ENCODE measurements around the gene DSPP. TPM values are rescaled to one million over a fixed set of nuclear protein-coding genes. Genes with fewer than 3 reads are reported as not detected.

Gene DSPP
- total RNA-seq, 2 experiments from 2014 or later: not detected

DNA sequence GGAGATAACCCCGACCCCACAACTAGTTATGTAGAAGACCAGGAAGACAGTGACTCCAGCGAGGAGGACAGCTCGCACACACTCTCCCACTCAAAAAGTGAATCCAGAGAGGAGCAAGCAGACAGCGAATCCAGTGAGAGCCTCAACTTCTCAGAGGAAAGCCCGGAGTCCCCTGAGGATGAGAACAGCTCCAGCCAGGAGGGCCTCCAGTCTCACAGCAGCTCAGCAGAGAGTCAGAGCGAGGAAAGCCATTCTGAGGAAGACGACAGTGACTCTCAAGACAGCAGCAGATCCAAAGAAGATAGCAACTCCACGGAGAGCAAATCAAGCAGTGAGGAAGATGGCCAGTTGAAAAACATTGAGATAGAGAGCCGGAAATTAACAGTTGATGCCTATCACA lies 54.5 kb downstream of the DSPP start:
- no TSS peak for BruUV-seq (replicated peaks)
- Histone ChIP-seq H3K4me1 (ENCODE audit: insufficient read depth, low read length, poor library complexity, severe bottlenecking) (no peaks in the 10 kb centered on the region), H3K4me2 (ENCODE audit: low read length) (no peak overlapping the region), H4K20me1 (ENCODE audit: insufficient read depth, low read length) (no peaks in the 10 kb centered on the region), H3K27ac (ENCODE audit: low read depth, low read length, poor library complexity, severe bottlenecking) (no peak overlapping the region), H3K36me3 (ENCODE audit: insufficient read depth, low read length) (no peaks in the 10 kb centered on the region), H2AFZ (ENCODE audit: low read length) (no peak overlapping the region), H3K4me3 (ENCODE audit: low read depth, low read length, poor library complexity, severe bottlenecking) (no peak overlapping the region), H3K9me3 (ENCODE audit: low read length) (no peaks in the 10 kb centered on the region), H3K9me2 (ENCODE audit: insufficient read depth, low read length) (no peaks in the 10 kb centered on the region), H3K79me2 (ENCODE audit: insufficient read depth, low read depth, low read length) (no peaks in the 10 kb centered on the region)
- POLR2A ChIA-PET: no interaction called here
- intact Hi-C loops (cut with micrococcal nuclease; ENCODE audit: unreplicated experiment): no loop called here
- CTCF ChIA-PET (ENCODE audit: unreplicated experiment): no interaction called here
- TF ChIP-seq, protein P1, sequence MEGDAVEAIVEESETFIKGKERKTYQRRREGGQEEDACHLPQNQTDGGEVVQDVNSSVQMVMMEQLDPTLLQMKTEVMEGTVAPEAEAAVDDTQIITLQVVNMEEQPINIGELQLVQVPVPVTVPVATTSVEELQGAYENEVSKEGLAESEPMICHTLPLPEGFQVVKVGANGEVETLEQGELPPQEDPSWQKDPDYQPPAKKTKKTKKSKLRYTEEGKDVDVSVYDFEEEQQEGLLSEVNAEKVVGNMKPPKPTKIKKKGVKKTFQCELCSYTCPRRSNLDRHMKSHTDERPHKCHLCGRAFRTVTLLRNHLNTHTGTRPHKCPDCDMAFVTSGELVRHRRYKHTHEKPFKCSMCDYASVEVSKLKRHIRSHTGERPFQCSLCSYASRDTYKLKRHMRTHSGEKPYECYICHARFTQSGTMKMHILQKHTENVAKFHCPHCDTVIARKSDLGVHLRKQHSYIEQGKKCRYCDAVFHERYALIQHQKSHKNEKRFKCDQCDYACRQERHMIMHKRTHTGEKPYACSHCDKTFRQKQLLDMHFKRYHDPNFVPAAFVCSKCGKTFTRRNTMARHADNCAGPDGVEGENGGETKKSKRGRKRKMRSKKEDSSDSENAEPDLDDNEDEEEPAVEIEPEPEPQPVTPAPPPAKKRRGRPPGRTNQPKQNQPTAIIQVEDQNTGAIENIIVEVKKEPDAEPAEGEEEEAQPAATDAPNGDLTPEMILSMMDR (conservative IDR thresholded peaks at IDR 0.05; ENCODE audit: low read length): no peak
- TF ChIP-seq EZH2phosphoT487 (IDR thresholded peaks at IDR 0.05; ENCODE audit: borderline replicate concordance, low read depth, low read length): no peak
- DNase-seq (ENCODE audit: low spot score): no peak

Other genes with a start within 250 kb of the DSPP start
- 4.7 and 9.0 TPM in 2 replicates for gene HSD17B11, start 217.3 kb upstream of the DSPP start, total RNA-seq (2014; rRNA removed; shearing (Covaris generic))
- gene HSD17B11, start 217.3 kb upstream of the DSPP start, total RNA-seq (2022): 8.7 TPM in 2 replicates
- gene NUDT9, start 186.0 kb upstream of the DSPP start, total RNA-seq (2014; rRNA removed; shearing (Covaris generic)): 9.0 and 11.4 TPM in 2 replicates
- 13.8 and 16.5 TPM in 2 replicates for gene NUDT9, start 186.0 kb upstream of the DSPP start, total RNA-seq (2022)
- gene SPARCL1, start 79.2 kb upstream of the DSPP start, total RNA-seq (2014; rRNA removed; shearing (Covaris generic)): not detected in 2 replicates
- not detected in 2 replicates for gene SPARCL1, start 79.2 kb upstream of the DSPP start, total RNA-seq (2022)
- not detected in 2 replicates for gene DMP1, start 41.8 kb downstream of the DSPP start, total RNA-seq (2014; rRNA removed; shearing (Covaris generic))
- not detected in 2 replicates for gene DMP1, start 41.8 kb downstream of the DSPP start, total RNA-seq (2022)
- gene IBSP, start 191.0 kb downstream of the DSPP start, total RNA-seq (2014; rRNA removed; shearing (Covaris generic)): 0.09 TPM in 1 of 2 replicates, not detected in the other
- gene IBSP, start 191.0 kb downstream of the DSPP start, total RNA-seq (2022): not detected in 2 replicates
- gene MEPE, start 224.4 kb downstream of the DSPP start, total RNA-seq (2014; rRNA removed; shearing (Covaris generic)): not detected in 2 replicates
- gene MEPE, start 224.4 kb downstream of the DSPP start, total RNA-seq (2022): not detected in 2 replicates

Data from OCI-LY7 (cell line).